Subcutaneous adipose tissue (tissue), 4 donors: ENCODE measurements around the gene OR11A1. TPM values are rescaled to one million over a fixed set of nuclear protein-coding genes. Genes with fewer than 3 reads are reported as not detected.

Experiments
- total RNA-seq, 4 donors: library from RNA; depleted of rRNA; stranded (reverse); fragments of >200 nt; gene quantifications; one replicate each; pipeline ENCODE4 v1.1.0, GENCODE V29; 2016
- TF ChIP-seq, protein P1 (sequence below): fragments of 450-650 bp; IDR thresholded peaks from one replicate; pipeline ENCODE4 v1.5.1; 2016; ENCODE audit warnings: low read depth, mild to moderate bottlenecking, control low read depth, antibody characterized with exemption, moderate library complexity

Gene OR11A1
- total RNA-seq, 4 donors from 2014 or later = not detected

DNA sequence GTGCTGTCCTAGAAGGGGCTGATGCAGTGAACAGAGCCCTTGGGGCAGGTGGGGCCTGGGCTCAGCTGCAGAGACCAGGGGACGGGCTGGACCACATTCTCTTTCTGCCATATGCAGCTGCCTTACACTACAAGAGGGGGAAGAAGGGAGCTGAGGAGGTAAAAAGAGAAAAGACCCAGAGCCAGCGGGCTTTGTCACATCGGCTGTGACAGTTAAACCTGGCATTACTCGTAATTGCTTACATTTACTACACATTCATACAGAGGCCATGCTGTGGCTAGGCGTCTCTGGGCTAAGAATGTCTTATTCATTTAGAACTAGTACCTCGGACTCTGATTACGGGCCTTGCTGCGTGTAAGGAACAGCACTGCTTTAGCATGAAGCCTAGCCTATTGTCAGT, 43.7 kb upstream of the OR11A1 start:
- TF ChIP-seq, protein P1, sequence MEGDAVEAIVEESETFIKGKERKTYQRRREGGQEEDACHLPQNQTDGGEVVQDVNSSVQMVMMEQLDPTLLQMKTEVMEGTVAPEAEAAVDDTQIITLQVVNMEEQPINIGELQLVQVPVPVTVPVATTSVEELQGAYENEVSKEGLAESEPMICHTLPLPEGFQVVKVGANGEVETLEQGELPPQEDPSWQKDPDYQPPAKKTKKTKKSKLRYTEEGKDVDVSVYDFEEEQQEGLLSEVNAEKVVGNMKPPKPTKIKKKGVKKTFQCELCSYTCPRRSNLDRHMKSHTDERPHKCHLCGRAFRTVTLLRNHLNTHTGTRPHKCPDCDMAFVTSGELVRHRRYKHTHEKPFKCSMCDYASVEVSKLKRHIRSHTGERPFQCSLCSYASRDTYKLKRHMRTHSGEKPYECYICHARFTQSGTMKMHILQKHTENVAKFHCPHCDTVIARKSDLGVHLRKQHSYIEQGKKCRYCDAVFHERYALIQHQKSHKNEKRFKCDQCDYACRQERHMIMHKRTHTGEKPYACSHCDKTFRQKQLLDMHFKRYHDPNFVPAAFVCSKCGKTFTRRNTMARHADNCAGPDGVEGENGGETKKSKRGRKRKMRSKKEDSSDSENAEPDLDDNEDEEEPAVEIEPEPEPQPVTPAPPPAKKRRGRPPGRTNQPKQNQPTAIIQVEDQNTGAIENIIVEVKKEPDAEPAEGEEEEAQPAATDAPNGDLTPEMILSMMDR = no peak

DNA sequence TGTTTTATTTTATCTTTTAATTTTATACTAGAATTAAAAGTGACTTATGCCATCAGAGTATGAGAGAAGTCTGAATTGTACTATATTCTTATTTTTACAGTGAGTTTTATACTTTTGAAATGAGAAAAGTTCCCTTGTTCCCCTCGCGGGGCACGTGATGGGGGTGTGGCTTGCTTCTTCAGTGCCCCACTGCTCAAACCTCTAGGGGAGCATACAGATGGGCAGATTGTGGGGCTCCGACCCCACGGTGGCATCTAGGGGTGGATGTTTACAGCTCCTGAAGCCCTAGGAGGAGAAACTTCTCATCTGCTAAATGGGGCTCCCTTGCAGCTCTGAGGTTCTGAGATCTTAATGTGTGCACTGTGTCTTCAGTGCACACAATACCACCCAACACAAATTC, 42.8 kb upstream of the OR11A1 start:
- TF ChIP-seq, protein P1 = no peak

DNA sequence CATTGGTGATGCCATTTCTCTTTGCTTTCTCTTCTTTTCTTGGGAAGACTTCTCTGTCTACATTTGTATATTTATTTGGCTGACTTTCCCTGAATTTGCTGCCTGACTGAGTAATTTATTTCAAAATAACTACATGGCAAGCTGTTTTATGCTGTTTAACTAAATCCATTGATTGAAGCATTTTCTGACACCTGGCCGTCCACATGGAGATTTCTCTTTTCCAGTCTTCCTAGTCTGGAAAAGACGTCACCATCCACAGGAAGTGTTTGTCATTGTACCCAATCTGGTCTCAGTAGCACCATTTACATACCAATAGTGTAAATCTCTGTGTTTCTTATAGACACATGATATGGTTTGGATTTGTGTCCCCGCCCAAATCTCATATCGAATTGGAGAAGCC, 40.1 kb upstream of the OR11A1 start:
- TF ChIP-seq, protein P1 = no peak

DNA sequence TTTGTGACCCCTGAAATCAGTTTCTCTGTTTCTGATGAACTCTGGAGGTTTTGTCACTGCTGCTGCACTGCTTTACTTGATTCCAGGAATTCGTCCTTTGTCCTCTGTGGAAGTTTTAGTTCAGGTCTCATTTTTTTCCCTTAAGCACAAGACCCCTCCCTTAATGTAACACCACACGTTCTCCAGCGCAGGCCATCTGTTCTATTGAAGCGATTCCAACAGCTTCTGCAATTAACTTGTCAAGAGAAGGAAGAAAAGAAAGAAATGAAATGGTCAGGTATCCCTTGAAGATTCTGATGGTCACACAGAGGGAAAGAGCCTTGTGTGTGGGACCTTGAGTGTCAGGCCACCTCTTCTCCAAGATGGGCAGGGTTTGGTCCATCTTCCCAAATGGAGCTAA, 38.7 kb upstream of the OR11A1 start:
- TF ChIP-seq, protein P1 = no peak

DNA sequence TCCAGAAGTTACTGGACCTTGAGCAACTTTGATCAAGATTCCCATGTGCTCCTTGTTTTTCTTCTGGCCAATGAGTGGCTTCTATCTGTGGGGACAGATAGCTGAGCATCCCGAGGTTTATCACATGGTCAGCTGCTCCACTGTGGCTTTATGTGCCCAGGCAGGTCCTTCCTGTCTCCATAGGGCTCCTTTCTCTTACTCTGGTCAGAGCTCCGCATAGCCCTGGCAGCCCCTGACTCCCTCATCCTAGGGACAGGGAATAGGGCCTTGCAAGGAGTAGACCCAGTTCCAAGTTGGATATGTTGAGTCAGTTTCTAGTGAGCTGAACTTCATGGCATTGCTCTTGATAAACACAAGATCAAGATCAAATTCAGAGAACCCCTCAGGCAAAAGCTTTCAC, 37.3 kb upstream of the OR11A1 start:
- TF ChIP-seq, protein P1 = no peak

DNA sequence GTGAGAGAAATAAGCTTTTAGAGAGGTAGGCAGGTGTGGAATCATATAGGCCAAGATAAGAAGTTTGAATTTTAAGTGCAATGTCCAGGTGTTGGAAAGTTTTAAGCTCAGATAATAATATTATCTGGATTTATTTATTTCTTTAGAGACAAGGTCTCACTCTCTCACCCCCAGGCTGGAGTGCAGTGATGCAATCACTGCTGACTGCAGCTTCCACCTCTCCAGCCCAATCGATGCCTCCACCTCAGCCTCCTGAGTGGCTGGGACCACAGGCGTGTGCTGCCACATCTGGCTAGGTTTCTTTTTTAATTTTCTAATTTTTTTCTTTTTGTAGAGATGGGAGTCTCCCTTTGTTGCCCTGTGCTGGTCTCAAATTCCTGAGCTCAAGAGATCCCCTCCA, 36.4 kb upstream of the OR11A1 start:
- TF ChIP-seq, protein P1 = no peak

DNA sequence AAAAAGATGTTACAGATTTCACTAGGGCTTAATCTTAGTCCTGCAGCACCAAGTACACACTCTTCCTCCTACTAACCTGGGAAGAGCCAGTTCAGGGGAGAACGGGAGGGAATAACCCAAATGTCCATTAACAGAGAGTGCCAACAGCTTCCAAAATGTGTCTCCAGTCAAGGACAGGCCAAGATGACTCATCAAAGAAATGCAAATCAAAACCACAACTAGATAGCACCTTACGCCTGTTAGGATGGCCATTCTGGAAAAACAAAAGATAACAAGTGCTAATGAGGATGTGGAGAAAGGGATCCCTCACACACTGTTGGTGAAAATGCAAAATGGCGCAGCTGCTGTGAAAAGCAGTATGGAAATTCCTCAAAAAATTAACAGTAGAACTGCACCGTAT, 34.7 kb upstream of the OR11A1 start:
- TF ChIP-seq, protein P1 = no peak
